Measurements from ENCODE around the gene AASDH.
"Not testable (repeated sequence)": the region's sequence is repeated elsewhere in the genome, so short reads cannot be mapped to it uniquely, and the experiment has no call there.

DNA sequence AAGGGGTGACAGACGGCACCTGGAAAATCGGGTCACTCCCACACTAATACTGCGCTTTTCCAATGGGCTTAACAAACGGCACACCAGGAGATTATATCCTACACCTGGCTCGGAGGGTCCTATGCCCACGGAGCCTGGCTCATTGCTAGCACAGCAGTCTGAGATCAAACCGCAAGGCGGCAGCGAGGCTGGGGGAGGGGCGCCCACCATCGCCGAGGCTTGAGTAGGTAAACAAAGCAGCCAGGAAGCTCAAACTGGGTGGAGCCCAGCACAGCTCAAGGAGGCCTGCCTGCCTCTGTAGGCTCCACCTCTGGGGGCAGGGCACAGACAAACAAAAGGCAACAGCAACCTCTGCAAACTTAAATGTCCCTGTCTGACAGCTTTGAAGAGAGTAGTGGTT is 24.3 kb downstream of the AASDH start:
- not testable (repeated sequence) for TF ChIP-seq PAX5 (IDR thresholded peaks at IDR 0.05; ENCODE audit: insufficient read depth, low read length, severe bottlenecking); POLR2A (IDR thresholded peaks at IDR 0.05; ENCODE audit: low read depth, low read length); POLR2AphosphoS5 (IDR thresholded peaks at IDR 0.05; ENCODE audit: low read depth, low read length); TAF1 (IDR thresholded peaks at IDR 0.05; ENCODE audit: low read depth, low read length); SPI1 (IDR thresholded peaks at IDR 0.05; ENCODE audit: low read depth, low read length); POU2F2 (IDR thresholded peaks at IDR 0.05; ENCODE audit: low read depth, low read length)

All from GM12891 (cell line).